Uterus (tissue), 2 donors: ENCODE measurements around the gene CD4.

Experiments used
- POLR2A ChIP-seq, 2 donors: fragments of 450-650 bp; IDR thresholded peaks; one replicate each; pipeline ENCODE4 v1.6.1; 2016; ENCODE audit warnings: antibody characterized with exemption in 2 of 2, mild to moderate bottlenecking in 1 of 2, moderate library complexity in 1 of 2
- TF ChIP-seq, protein P1 (sequence below), 4 experiments: fragments of 200-600 bp in 2 of 4; fragments of 450-650 bp in 2 of 4; sonication (generic) in 2 of 4; IDR thresholded peaks; one replicate each; pipeline ENCODE4 v1.5.1; 2016 to 2019; ENCODE audit warnings: antibody characterized with exemption in 4 of 4, mild to moderate bottlenecking in 2 of 4, moderate library complexity in 1 of 4

DNA sequence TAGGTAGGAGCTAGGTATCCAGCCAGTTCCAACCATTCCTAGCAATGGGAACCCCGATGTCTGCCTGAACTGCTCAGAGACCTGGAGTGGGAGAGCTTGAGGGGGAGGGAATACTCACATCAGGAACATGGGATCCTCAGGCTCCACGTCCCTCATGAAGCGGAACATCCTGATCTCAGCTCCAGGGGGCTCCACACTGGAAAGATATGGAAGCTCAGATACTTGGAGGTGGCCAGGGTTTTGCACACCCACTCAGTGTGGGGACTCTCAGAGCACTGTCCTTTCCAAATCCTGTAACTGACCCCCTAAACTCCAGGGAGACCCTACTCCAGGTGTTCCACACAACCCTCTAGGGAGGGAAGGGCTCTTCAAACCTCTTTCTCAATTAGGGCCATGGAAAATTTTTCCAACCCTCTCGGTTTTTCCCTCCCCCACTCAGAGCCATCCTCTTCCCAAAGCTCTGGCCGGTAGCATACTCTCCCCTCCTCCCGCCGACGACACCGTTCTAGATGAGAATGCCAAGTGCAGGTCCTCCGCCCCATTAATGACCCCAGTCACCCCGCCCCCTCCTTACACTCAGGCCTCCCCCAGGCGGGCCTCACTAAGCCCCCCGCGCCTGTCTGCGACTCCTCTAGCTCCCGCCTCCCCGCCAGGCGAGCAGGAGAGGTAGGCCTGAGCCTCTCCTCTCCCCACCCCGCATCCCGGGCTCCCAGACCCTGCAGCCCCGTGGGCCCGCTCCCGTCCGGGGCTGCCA lies 37.0 kb upstream of the CD4 start:
- TF ChIP-seq, protein P1, sequence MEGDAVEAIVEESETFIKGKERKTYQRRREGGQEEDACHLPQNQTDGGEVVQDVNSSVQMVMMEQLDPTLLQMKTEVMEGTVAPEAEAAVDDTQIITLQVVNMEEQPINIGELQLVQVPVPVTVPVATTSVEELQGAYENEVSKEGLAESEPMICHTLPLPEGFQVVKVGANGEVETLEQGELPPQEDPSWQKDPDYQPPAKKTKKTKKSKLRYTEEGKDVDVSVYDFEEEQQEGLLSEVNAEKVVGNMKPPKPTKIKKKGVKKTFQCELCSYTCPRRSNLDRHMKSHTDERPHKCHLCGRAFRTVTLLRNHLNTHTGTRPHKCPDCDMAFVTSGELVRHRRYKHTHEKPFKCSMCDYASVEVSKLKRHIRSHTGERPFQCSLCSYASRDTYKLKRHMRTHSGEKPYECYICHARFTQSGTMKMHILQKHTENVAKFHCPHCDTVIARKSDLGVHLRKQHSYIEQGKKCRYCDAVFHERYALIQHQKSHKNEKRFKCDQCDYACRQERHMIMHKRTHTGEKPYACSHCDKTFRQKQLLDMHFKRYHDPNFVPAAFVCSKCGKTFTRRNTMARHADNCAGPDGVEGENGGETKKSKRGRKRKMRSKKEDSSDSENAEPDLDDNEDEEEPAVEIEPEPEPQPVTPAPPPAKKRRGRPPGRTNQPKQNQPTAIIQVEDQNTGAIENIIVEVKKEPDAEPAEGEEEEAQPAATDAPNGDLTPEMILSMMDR (IDR thresholded peaks at IDR 0.05): no peak
- TF ChIP-seq POLR2A (IDR thresholded peaks at IDR 0.05): no peak
